Measurements from ENCODE around the gene VPS16.

Gene VPS16

DNA sequence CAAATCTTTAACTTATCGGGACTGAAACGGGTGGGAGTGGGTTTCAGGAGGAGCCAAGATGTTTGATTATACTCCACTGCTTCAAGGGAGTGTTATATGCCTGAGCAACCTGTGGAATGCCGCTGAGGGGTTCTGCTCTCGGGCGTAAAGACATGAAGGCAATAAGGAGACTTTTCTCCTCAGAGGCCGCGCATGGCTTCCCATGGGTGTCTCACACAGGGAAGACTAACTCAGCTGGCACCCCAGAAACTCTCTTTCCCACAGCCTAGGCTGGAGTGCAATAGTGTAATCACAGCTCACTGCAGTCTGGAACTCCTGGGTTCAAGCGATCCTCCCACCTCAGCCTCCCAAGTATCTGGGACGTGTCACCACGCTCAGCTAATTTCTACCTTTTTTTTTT, 30.9 kb upstream of the VPS16 start:
- no peak overlapping the region for H3K9ac ChIP-seq (ENCODE audit: low read length)
- H3F3A ChIP-seq (ENCODE audit: insufficient read depth): no peaks in the 10 kb centered on the region
- no peaks in the 10 kb centered on the region for H3K36me3 ChIP-seq (ENCODE audit: low read length)
- no peak for TF ChIP-seq EZH2phosphoT487 (conservative IDR thresholded peaks at IDR 0.05; ENCODE audit: low read length)
- TF ChIP-seq, protein P1, sequence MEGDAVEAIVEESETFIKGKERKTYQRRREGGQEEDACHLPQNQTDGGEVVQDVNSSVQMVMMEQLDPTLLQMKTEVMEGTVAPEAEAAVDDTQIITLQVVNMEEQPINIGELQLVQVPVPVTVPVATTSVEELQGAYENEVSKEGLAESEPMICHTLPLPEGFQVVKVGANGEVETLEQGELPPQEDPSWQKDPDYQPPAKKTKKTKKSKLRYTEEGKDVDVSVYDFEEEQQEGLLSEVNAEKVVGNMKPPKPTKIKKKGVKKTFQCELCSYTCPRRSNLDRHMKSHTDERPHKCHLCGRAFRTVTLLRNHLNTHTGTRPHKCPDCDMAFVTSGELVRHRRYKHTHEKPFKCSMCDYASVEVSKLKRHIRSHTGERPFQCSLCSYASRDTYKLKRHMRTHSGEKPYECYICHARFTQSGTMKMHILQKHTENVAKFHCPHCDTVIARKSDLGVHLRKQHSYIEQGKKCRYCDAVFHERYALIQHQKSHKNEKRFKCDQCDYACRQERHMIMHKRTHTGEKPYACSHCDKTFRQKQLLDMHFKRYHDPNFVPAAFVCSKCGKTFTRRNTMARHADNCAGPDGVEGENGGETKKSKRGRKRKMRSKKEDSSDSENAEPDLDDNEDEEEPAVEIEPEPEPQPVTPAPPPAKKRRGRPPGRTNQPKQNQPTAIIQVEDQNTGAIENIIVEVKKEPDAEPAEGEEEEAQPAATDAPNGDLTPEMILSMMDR (IDR thresholded peaks at IDR 0.05; ENCODE audit: insufficient read depth, low read length, poor library complexity, severe bottlenecking): no peak
- no peak overlapping the region for H3K27ac ChIP-seq (ENCODE audit: low read depth, low read length)
- no peaks in the 10 kb centered on the region for H3K79me2 ChIP-seq (ENCODE audit: insufficient read depth, low read length)
- no peak overlapping the region for H2AFZ ChIP-seq (ENCODE audit: low read depth, low read length, severe bottlenecking)
- H3K4me3 ChIP-seq (ENCODE audit: insufficient read depth, low read length, poor library complexity, severe bottlenecking): no peak overlapping the region
- no peaks in the 10 kb centered on the region for H3K27me3 ChIP-seq (ENCODE audit: low read length)
- no peaks in the 10 kb centered on the region for H3K9me2 ChIP-seq (replicated peaks; ENCODE audit: insufficient read depth, low read length)
- no peaks in the 10 kb centered on the region for H3K9me3 ChIP-seq (ENCODE audit: insufficient read depth, low read length)
- H3K4me2 ChIP-seq (ENCODE audit: low read depth, low read length, poor library complexity, severe bottlenecking): no peak overlapping the region
- H4K20me1 ChIP-seq (ENCODE audit: low read depth, low read length): no peaks in the 10 kb centered on the region

DNA sequence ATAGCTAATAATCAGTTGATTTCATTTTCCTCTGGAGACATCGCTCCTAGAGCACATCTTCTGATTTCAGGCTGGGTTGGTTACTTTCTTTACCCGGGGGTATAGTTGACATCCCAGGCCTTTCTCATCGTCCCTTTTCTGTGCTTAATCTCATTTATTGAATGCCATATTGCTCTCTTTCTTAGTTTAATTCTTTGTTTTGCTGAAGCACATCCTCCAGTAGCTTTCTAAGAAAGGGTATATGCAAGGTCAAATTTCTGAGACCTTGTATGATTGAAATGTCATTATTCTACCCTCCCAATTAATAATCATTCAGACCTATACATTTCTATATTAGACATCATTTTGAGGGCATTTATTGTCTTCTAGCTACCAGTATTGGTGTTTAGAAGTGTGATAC, 28.4 kb upstream of the VPS16 start:
- H3K9me2 ChIP-seq (replicated peaks; ENCODE audit: insufficient read depth, low read length): no peaks in the 10 kb centered on the region
- no peaks in the 10 kb centered on the region for H4K20me1 ChIP-seq (ENCODE audit: low read depth, low read length)
- no peaks in the 10 kb centered on the region for H3K36me3 ChIP-seq (ENCODE audit: low read length)
- no peak overlapping the region for H3K4me3 ChIP-seq (ENCODE audit: insufficient read depth, low read length, poor library complexity, severe bottlenecking)
- no peaks in the 10 kb centered on the region for H3K9me3 ChIP-seq (ENCODE audit: insufficient read depth, low read length)
- no peaks in the 10 kb centered on the region for H3K27me3 ChIP-seq (ENCODE audit: low read length)
- H3K9ac ChIP-seq (ENCODE audit: low read length): no peak overlapping the region
- H3K4me2 ChIP-seq (ENCODE audit: low read depth, low read length, poor library complexity, severe bottlenecking): no peak overlapping the region
- H3K27ac ChIP-seq (ENCODE audit: low read depth, low read length): no peak overlapping the region
- no peaks in the 10 kb centered on the region for H3F3A ChIP-seq (ENCODE audit: insufficient read depth)
- no peak overlapping the region for H2AFZ ChIP-seq (ENCODE audit: low read depth, low read length, severe bottlenecking)
- TF ChIP-seq EZH2phosphoT487 (conservative IDR thresholded peaks at IDR 0.05; ENCODE audit: low read length): no peak
- no peaks in the 10 kb centered on the region for H3K79me2 ChIP-seq (ENCODE audit: insufficient read depth, low read length)

DNA sequence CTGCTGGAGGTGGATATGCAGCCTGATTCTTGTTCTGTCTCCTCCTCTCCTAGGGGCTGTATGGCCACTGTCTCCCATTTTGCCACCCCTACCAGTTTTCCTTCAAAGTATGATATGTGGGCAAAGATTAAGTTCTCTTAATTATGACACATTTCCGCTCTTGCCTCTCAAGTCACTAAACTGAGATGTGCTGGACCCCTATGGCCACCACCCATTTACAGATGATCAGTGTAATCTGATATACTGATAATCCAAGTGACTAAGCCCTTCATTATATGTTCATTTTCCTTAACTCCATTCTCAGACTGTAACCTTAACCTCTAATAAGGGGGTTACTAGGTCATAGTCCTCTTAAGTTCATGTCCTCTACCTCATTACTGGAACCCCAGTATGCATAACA, 26.5 kb upstream of the VPS16 start:
- no peaks in the 10 kb centered on the region for H3K9me2 ChIP-seq (replicated peaks; ENCODE audit: insufficient read depth, low read length)
- H3K79me2 ChIP-seq (ENCODE audit: insufficient read depth, low read length): no peaks in the 10 kb centered on the region
- no peak overlapping the region for H3K4me3 ChIP-seq (ENCODE audit: insufficient read depth, low read length, poor library complexity, severe bottlenecking)
- no peaks in the 10 kb centered on the region for H4K20me1 ChIP-seq (ENCODE audit: low read depth, low read length)
- no peaks in the 10 kb centered on the region for H3K27me3 ChIP-seq (ENCODE audit: low read length)
- H3F3A ChIP-seq (ENCODE audit: insufficient read depth): no peaks in the 10 kb centered on the region
- H3K9ac ChIP-seq (ENCODE audit: low read length): no peak overlapping the region
- H3K27ac ChIP-seq (ENCODE audit: low read depth, low read length): no peak overlapping the region
- no peaks in the 10 kb centered on the region for H3K9me3 ChIP-seq (ENCODE audit: insufficient read depth, low read length)
- H2AFZ ChIP-seq (ENCODE audit: low read depth, low read length, severe bottlenecking): no peak overlapping the region
- TF ChIP-seq EZH2phosphoT487 (conservative IDR thresholded peaks at IDR 0.05; ENCODE audit: low read length): no peak
- TF ChIP-seq, protein P1 (IDR thresholded peaks at IDR 0.05; ENCODE audit: insufficient read depth, low read length, poor library complexity, severe bottlenecking): no peak
- no peak overlapping the region for H3K4me2 ChIP-seq (ENCODE audit: low read depth, low read length, poor library complexity, severe bottlenecking)
- no peaks in the 10 kb centered on the region for H3K36me3 ChIP-seq (ENCODE audit: low read length)

DNA sequence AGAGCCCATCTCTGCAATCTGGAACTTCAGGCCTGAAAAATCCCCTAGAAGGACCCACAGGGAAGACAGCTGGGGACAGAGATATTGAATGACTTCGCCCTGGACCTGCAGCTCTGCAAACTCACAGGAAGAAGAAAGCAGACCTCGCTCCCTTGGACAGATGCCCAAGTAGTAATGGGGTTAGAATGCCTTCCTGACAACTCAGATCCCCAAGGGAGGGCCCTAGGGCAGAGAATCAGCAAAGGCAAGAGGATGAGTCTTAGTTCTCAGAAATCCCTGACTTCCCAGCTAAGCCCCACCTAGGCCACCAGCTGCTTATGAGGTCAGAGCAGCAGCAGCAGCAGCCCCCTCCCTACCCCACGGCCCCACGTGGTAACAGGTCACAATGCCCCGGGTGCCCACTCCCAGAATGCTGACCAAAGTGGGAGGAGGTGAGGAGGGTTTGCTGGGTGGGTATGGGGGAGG, 25.9 kb upstream of the VPS16 start, which contains the start of gene C20orf141:
Gene C20orf141, plus strand, starts transcription at position 401 of the 465 bp plus-strand sequence. CDS start 198 bp downstream, outside the sequence.
- H3K36me3 ChIP-seq (ENCODE audit: low read length): no peaks in the 10 kb centered on the region
- H3K4me3 ChIP-seq (ENCODE audit: insufficient read depth, low read length, poor library complexity, severe bottlenecking): no peak within 1 kb of the TSS
- no peak within 1 kb of the TSS for H3K9ac ChIP-seq (ENCODE audit: low read length)
- no peaks in the 10 kb centered on the region for H3F3A ChIP-seq (ENCODE audit: insufficient read depth)
- no peak for TF ChIP-seq EZH2phosphoT487 (conservative IDR thresholded peaks at IDR 0.05; ENCODE audit: low read length)
- TF ChIP-seq, protein P1 (IDR thresholded peaks at IDR 0.05; ENCODE audit: insufficient read depth, low read length, poor library complexity, severe bottlenecking): no peak
- H3K27me3 ChIP-seq (ENCODE audit: low read length): no peaks in the 10 kb centered on the region
- no peak within 1 kb of the TSS for H3K4me2 ChIP-seq (ENCODE audit: low read depth, low read length, poor library complexity, severe bottlenecking)
- no peak within 1 kb of the TSS for H2AFZ ChIP-seq (ENCODE audit: low read depth, low read length, severe bottlenecking)
- no peaks in the 10 kb centered on the region for H3K9me3 ChIP-seq (ENCODE audit: insufficient read depth, low read length)
- H3K27ac ChIP-seq (ENCODE audit: low read depth, low read length): no peak within 1 kb of the TSS
- no peaks in the 10 kb centered on the region for H3K9me2 ChIP-seq (replicated peaks; ENCODE audit: insufficient read depth, low read length)
- H4K20me1 ChIP-seq (ENCODE audit: low read depth, low read length): no peaks in the 10 kb centered on the region
- no peaks in the 10 kb centered on the region for H3K79me2 ChIP-seq (ENCODE audit: insufficient read depth, low read length)

Measured in SU-DHL-6 (cell line).